GM06990 (cell line): ENCODE measurements around the gene MOGAT3.
A peak's percentile ranks its signal among the peaks of the same experiment; 100 is the strongest.

Source experiments
- DNase-seq: peaks from one replicate; pipeline ENCODE4 v3.0.0-alpha.2; 2011; ENCODE audit not compliant: insufficient read length; ENCODE audit errors: extremely low read depth
- H3K27me3 ChIP-seq: replicated peaks from 2 replicates; pipeline ENCODE4 v1.6.0; 2011; ENCODE audit warnings: low read length; ENCODE audit not compliant: control insufficient read depth, insufficient read depth
- H3K36me3 ChIP-seq: 2 replicates; pipeline ENCODE4 v1.5.1; 2011; ENCODE audit warnings: low read length; ENCODE audit not compliant: control insufficient read depth, insufficient read depth
- H3K4me3 ChIP-seq: replicated peaks from 2 replicates; pipeline ENCODE4 v1.5.1; 2011; ENCODE audit warnings: low read depth, mild to moderate bottlenecking, control low read depth, low read length
- TF ChIP-seq, protein P1 (sequence below): IDR thresholded peaks from 2 replicates; pipeline ENCODE4 v1.5.1; 2011; ENCODE audit warnings: low read length, control low read depth, mild to moderate bottlenecking, inconsistent platforms; ENCODE audit not compliant: insufficient read depth, poor library complexity, severe bottlenecking

The MOGAT3 gene

DNA sequence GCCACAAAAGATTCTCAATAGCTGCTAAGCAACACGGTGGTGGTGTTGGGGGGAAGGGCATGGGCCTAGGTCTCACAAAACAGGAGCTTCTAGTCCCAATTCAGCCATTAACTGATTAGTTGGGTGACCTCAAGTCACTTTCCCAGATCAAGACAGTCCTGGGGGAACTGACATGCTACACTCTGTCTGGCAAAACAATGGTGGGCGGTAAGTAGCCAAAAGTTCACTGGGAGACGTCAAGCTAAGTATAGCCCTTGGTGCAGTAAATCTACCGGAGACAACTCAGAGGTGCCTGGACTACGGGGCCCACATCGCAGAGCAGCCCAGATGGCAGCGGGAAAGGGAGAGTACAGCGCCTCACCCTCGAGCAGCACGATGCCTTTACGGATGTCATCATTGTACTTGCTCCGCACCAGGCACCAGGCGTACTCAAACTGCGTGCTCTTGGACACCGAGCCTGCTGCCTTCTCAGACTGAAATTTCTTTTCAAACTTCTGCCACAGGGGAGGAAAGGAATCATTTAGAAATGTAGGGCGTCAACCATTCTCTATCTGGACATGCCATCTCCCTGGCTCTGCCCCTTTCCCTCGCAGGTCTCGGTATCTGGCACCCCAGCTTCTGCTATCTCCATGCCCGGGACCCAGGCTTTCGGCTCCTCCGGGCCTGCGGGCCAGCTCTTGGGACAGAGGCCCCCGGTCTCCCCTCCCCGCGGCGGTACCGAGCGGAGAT is 43.0 kb upstream of the MOGAT3 start:
- peak overlapping the region; percentile 78 for H3K4me3 ChIP-seq
- H3K36me3 ChIP-seq = peaks cover 24% of the 10 kb centered on the region
- DNase-seq = no peak
- TF ChIP-seq, protein P1, sequence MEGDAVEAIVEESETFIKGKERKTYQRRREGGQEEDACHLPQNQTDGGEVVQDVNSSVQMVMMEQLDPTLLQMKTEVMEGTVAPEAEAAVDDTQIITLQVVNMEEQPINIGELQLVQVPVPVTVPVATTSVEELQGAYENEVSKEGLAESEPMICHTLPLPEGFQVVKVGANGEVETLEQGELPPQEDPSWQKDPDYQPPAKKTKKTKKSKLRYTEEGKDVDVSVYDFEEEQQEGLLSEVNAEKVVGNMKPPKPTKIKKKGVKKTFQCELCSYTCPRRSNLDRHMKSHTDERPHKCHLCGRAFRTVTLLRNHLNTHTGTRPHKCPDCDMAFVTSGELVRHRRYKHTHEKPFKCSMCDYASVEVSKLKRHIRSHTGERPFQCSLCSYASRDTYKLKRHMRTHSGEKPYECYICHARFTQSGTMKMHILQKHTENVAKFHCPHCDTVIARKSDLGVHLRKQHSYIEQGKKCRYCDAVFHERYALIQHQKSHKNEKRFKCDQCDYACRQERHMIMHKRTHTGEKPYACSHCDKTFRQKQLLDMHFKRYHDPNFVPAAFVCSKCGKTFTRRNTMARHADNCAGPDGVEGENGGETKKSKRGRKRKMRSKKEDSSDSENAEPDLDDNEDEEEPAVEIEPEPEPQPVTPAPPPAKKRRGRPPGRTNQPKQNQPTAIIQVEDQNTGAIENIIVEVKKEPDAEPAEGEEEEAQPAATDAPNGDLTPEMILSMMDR = no peak
- no peaks in the 10 kb centered on the region for H3K27me3 ChIP-seq

DNA sequence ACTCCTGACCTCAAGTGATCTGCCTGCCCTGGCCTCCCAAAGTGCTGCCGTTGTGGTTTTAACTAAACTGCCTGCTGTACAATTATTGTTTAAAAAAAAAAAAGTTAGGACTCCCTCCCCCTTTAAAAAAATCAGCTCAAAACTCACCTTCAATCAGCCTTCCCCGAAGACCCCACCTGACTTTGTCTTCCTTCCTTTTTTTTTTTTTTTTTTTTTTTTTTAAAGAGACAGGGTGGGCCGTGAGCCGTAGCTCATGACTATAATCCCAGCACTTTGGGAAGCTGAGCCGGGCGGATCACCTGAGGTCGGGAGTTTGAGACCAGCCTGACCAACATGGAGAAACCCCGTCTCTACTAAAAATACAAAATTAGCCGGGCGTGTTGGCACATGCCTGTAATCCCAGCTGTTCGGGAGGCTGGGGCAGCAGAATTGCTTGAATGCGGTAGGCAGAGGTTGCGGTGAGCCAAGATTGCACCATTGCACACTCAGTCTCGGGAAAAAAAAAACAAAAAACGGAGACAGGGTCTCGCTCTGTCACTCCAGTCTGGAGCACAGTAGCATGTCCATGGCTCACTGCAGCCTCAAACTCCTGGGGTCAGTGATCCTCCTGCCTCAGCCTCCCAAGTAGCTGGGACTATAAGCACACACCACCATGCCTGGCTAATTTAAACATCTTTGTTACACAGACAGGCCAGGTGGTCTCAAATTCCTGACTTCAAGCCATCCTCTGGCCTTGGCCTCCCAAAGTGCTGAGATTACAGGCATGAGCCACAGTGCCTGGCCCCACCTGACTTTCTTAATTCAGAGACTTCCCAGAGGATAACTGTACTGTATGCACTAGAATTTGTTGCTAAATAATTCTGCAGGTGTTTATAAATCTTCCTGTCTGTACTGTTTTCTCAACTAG is 40.9 kb upstream of the MOGAT3 start:
- Histone ChIP-seq H3K27me3 (no peaks in the 10 kb centered on the region), H3K36me3 (peaks cover 29% of the 10 kb centered on the region), H3K4me3 (no peak overlapping the region)
- no peak for DNase-seq
- TF ChIP-seq, protein P1 = no peak

DNA sequence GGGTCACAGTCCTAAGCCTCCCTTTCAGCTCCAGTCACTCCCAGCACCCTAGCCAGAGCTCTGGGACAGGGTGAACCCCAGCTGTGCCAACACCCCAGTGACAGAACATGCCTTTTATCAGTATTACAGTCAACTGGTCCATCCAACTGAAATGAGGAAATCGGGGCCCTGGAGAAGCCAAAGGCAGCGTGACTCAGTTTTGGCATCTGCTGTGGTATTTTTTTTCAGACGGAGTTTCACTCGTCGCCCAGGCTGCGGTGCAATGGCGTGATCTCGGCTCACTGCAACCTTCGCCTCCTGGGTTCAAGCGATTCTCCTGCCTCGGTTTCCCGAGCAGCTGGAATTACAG is 40.2 kb upstream of the MOGAT3 start:
- Histone ChIP-seq H3K36me3 (peaks cover 28% of the 10 kb centered on the region), H3K27me3 (no peaks in the 10 kb centered on the region), H3K4me3 (no peak overlapping the region)
- no peak for DNase-seq
- TF ChIP-seq, protein P1 = no peak

DNA sequence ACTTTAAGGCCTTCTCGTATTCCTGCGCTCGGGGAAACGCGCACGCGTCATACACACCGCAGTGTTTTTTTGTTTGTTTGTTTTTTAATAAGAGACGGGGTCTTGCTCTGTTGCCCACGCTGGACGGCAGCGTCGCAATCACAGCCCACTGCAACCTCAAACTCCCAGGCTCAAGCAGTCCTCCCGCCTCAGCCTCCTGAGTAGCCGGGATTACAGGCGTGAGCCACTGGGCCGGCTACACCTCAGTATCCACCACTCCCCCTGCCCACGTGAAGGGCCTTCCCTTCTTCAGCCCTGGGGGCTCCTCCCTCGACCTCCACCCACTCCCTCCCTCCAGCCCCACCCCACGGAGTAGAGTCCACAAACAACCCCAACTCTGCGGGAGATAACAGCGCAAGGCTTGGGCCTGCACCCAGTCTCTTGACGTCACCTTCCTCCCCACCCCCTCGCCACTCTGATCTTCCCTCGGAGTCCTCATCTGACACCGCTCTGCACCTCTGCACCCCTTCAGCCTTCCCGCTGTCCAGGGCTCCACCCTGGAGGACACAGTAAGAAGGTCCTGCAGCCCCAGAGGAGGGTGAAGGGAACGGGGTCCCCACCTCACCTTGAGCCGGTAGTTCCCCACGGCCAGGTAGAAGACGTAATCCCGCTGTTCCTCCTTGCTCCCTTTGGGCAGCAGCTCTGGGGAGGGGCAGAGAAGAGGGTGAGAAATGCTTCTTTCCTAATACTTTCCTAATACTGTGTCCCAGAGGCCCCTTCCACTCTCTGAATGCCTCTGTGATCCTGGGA is 39.6 kb upstream of the MOGAT3 start:
- TF ChIP-seq, protein P1 = no peak
- DNase-seq = no peak
- Histone ChIP-seq H3K4me3 (no peak overlapping the region), H3K36me3 (peaks cover 26% of the 10 kb centered on the region), H3K27me3 (no peaks in the 10 kb centered on the region)

DNA sequence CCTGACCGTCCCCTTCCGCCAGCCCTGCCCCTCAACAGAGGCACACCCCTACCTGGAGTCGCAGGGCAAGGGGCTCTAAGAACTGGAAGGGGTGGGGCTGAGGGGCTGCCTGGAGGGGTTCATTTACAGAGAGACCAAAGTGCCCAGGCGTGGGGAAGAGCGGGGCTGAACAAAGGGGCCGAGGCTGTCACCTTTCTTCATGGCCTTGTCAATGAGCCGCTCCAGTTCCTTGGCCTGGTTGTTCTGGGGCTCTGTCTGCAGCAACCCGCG is 39.0 kb upstream of the MOGAT3 start:
- TF ChIP-seq, protein P1 = no peak
- Histone ChIP-seq H3K36me3 (peaks cover 26% of the 10 kb centered on the region), H3K27me3 (no peaks in the 10 kb centered on the region), H3K4me3 (no peak overlapping the region)
- DNase-seq = no peak
